D721Med (cell line): Measurements from ENCODE around the gene LRRC56.

Source experiments
- DNase-seq: peaks from one replicate; pipeline ENCODE4 v3.0.0; 2011; ENCODE audit warnings: low spot score; ENCODE audit not compliant: insufficient read length
- FAIRE-seq: peaks from 2 replicates; lab custom pipeline; 2011; peaks lifted over from hg19 to GRCh38; lab: Jason Lieb, UNC
- CTCF ChIP-seq: IDR thresholded peaks from 2 replicates; pipeline ENCODE4 v1.5.1; 2012; ENCODE audit warnings: mild to moderate bottlenecking, control low read depth; ENCODE audit not compliant: insufficient read depth; ENCODE audit errors: missing control alignments

LRRC56 gene

GRCh38 chr11:576811-577610 lies 39.7 kb downstream of the LRRC56 start:
- TF ChIP-seq CTCF: no peak
- FAIRE-seq: no peak
- no peak for DNase-seq

- FAIRE-seq (no peak), DNase-seq (no peak)
- no peak for TF ChIP-seq CTCF
These were observed 40.2 kb downstream of the LRRC56 start for GRCh38 chr11:577611-577894.

GRCh38 chr11:578276-579035 lies 41.1 kb downstream of the LRRC56 start:
- no peak for TF ChIP-seq CTCF
- no peak for DNase-seq
- FAIRE-seq: no peak

- no peak for FAIRE-seq
- no peak for DNase-seq
- no peak for TF ChIP-seq CTCF
These were observed 42.7 kb downstream of the LRRC56 start for GRCh38 chr11:579830-580601.

GRCh38 chr11:581342-581741 lies 44.0 kb downstream of the LRRC56 start:
- no peak for DNase-seq
- no peak for FAIRE-seq
- TF ChIP-seq CTCF: no peak

GRCh38 chr11:581752-582151 lies 44.4 kb downstream of the LRRC56 start:
- FAIRE-seq (no peak), DNase-seq (no peak)
- no peak for TF ChIP-seq CTCF
